GM18520 (cell line): ENCODE measurements around the gene MMP15.
"Not testable (repeated sequence)": the region's sequence is repeated elsewhere in the genome, so short reads cannot be mapped to it uniquely, and the experiment has no call there.

Experiments
- ATAC-seq: cut with Tn5 transposase; IDR thresholded peaks from one replicate; pipeline ENCODE4 v1.9.1; 2021; ENCODE audit not compliant: unreplicated experiment

The MMP15 gene

DNA sequence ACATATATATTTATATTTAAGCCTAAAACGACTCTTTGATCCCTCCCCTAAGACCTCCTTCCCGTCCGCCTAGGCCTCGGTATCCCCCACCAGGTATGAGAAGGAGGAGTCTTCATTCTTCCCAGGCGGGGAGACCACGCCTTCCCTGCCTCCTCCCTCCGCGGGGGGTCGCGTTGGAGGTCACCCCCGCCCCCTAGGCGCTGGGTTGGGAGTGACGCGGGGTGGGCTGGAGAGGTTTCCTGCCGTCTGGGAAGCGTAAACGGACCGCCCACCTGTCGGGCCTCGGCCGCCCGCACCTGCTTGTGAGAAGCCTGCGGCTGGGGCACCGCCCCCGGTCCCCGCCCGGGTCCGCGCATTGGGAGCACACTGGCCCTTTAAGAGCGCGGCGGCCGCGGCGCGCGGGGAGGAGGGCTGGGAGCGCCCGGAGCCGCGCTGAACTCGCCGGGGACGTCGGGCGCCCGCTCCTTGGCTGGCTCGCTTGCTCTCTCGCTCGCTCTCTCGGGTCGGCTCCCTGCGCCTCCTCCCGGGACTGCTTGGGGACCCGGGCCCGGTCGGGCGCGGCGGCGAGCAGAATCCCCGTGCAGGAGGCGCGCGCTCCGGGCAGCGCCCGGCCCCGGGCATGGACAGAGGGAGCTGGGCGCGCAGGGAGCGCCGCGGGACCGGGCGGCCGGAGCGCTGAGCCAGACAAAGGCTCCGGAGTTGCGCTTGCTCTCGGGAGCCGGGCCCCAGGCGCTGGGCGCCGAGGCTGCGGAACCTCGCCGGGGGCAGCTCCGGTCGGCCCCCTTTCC is at the start of gene MMP15:
Gene MMP15, plus strand, starts transcription at position 404 of the 788 bp plus-strand sequence. CDS start 597 bp downstream, outside the sequence.
- ATAC-seq = no peak

DNA sequence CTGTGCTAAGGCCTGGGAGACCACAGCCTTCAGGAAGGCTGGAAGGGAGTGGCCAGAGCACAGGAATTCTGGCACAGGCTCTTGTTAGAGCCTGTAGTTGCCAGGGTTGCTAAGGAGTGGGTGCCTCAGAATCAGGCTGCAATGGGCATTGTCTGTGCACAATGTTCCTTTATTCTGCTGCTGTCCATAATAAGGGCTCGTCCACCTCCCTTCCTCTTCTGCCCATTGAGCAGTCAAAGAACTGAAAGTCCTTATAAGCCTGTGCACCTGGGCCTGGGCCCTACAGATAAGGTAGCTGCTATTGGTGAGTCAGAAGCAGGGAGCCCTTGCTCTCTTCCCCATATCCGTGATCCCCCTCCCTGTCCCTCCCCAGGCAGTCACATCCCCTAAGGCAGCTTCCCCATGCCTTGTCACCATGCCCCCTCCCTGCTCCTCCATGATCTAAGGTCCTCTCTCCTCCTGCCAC is 49.2 kb upstream of the MMP15 start:
- no peak for ATAC-seq

DNA sequence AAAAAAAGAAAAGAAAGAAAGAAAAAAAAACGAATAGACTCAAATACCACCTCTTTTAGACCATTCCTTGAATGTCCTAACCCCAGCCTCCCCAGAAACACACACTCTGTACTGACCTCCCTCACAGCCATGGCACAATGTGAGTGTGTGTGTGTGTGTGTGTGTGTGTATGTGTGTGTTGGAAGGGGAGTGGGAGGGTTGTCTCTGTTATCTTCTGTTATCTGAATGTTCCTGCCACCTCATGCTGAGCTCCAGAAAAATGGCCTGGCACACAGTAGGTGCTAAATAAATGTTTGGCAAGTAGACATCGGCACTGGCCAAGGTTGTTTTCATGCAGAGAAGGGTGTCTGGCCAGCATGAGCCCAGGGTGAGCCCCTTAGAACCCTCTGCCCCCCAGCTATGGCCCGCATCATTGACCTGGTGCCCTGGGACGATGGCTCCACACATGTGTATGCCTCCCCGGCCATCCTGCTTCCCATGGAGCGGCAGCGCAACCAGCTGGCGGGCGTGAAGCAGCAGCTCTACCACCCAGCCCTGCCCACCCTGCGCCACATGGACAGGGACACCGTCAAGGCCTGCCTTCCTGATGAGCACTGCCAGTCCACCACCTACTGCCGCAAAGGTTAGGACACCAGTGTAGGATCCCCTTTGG is 48.0 kb upstream of the MMP15 start:
- no peak for ATAC-seq

DNA sequence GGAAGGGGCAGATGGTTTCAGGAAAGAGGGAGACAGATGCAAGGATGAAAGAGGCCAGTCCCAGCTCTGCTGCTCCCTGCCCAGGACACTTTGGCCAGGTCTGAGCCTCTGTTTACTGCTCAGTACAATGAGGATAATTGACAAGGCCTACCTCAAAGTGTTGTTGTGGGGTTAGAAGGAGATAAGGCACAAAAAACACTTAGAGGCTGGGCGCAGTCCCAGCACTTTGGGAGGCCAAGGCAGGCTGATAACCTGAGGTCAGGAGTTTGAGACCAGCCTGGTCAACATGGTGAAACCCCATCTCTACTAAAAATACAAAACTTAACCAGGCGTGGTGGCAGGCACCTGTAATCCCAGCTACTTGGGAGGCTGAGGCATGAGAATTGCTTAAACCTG is 47.5 kb upstream of the MMP15 start:
- ATAC-seq = not testable (repeated sequence)

DNA sequence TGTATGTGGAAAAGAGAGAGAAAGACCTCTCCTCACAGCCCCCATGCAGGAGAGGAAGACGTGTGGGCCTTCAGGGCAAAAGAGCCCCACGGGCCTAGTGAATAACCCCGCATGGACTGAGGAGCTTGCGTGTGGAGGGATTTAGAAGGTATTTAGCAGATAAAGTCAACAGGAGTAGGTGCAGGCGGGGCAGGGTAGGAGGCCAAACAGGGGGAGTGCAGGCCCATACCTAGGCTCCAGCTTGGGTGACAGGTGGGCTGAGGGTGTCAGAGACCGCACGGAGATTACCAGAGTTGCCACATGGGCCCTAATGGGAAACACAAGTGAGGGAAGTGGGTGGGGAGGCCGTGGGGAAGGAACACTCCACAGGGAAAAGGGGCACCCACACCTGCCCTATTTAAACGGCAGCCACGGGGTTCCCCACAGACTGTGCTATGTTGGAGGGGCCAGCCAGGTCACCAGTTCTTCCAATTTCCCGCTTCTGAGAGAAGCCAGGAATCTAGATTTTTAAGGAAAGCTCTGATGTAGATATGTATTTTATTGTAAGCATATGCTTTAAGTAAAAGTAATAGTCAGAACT is 46.5 kb upstream of the MMP15 start:
- ATAC-seq = no peak

DNA sequence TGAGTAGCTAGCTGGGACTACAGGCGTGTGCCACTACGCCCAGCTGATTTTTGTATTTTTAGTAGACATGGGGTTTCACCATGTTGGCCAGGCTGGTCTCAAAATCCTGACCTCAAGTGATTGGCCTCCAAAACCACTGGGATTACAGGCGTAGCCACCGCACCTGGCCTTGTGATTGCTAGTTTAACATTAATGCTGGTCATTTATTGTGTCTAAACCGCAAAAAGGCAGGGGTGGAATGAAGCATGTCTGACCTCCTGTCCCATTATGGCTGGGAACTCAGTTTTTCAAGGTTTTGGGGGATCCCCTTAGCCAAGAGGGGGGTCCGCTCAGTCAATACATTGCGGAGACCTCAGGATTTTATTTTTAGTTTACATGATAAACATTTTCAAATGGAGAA is 43.9 kb upstream of the MMP15 start:
- ATAC-seq = no peak

DNA sequence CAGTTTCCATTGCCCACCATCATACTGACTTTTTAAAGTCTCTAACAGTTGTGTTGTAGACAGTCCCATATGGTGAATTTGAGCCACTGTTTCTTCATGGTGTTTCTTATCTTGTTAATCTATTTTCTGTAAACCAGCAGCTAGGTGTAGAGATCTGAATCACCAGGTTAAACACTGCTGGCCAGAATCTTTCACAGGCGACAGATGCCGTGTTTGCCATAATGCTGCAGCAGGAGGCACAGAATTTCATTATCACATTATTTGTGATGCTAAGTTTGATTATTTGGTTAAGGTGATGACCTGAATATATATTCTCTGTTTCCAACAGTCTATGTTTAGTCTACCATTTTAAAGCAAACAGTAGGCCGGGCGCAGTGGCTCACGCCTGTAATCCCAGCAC is 43.2 kb upstream of the MMP15 start:
- no peak for ATAC-seq

DNA sequence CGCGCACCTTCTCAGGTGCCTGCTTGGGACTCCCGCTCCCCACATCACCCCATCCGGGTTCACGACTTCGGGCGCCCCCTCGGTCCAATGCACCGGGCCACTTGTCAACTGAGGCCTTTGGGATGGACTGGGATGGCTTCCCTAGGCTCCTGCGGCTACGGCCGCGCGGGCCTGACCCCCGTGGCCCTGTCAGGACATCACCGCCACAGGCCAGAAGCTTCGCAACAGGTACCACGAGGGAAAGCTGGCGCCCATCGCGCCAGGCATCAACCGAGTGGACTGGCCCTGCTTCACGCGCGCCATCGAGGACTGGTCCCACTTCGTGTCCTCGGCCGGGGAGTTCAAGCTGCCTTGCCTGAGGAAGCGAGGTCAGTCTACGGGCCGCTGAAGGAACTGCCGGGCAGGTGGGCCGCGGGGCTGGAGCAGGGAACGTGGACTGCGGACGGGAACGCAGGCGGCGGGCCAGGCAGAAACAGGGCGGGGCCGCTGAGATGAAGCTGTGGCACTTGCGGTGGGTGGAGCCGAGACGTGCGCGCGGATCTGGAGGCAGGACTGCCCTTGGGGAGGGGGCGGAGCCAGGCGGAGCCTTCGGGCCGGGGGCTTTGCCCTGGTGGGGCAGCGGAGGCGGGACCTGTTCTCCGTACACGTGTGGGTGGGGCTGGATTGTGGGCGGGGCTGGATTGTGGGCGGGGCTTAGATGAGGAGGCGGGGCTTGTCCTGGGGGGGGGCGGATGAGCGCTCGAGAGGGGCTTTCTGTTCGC is 40.9 kb upstream of the MMP15 start:
- no peak for ATAC-seq

DNA sequence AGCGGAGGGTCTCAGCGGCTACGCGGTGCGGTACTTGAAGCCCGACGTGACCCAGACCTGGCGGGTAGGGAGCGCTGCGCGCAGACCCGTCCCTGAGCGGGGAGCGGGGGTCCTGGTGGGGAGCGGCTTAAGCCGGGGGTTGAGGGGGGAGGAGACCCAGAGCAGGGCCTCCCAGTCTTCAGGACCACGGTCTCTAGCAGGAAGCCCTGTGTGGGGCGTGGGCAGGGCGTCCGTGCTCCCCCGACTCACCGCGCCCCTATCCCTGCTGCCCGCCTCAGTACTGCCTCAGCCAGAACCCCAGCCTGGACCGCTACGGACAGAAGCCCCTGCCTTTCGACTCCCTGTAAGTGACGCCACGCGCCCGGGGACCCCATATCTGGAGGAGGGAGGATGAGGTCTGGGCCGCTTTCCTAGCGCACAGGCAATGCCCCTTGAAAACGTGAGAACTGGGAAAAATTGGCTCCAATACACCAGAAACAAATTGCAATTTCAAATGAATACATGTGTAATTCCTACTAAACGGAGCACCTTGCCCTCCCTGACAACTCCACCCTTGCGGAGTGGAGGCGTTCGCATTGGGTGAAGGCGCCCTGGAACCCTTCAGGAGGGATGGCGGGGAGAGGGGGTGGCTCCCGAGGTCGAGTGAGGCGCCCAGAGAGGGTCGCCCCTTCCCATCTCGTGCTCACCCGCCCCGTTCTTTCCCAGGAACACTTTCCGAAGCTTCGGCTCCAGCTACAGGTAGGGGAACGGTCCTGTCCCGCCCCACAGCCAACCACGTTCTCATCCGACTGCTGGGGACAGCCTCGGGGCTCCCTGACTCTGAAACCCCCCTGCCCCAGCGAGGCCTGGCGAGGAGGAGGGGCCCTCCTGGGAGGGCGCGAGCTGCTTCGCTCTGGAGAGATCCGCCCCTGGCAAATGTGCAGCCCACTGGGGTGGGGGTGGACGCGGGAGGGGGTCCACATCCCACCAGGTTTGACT is 40.1 kb upstream of the MMP15 start:
- ATAC-seq = no peak

DNA sequence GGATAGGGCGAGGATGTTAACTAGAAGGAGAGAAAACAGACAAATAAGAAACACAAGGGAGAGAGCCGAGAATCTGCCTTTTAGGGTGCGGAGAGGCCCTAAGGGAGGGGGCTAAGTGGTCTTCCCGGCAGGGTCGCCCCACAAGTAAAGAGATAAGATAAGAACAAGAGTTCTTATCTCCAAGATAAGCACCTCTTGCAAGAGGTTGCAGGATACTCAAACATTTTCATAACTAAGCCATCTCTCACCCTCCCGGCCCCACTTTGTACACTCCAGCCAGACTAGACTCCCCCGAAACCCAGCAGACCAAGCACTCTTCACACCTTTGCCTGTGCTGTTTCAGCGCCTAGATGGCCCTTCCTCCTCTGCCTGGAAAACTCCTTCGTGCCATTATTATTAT is 39.4 kb upstream of the MMP15 start:
- ATAC-seq = no peak

DNA sequence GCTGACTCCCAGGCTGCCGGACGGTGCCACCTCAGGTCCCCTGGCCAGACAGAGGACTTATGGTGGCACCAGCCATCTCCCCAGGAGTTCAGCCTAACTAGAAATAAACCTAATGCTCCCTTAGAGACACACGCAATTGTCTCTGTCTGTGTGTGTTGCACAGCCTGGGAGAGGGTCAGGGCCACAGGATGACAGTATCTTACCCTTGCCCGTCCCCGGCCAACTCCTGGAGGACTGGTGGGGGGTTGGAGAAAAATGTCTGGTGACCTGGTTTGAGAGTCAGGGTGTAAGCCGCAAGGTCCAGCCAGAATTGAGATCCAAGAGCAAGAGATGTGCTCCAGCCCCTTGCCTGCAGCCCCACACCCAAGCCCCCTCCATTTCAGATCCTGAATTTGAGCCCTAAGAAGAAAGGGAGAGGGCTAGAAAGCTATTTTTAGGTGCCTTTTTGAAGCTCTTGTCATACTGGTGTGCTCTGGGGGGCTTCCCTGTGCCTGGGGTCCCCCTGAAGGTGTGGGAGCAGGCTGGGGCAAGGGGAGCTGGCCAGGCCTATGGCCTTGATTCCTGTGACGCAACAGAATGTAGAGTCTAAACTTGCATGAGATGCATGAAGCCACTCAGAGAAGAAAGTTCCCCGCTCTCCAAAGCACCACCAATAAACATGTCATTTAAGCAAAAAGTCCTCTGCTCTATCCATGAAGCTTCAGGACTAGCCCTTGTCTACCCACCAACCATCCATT is 37.9 kb upstream of the MMP15 start:
- ATAC-seq = no peak

DNA sequence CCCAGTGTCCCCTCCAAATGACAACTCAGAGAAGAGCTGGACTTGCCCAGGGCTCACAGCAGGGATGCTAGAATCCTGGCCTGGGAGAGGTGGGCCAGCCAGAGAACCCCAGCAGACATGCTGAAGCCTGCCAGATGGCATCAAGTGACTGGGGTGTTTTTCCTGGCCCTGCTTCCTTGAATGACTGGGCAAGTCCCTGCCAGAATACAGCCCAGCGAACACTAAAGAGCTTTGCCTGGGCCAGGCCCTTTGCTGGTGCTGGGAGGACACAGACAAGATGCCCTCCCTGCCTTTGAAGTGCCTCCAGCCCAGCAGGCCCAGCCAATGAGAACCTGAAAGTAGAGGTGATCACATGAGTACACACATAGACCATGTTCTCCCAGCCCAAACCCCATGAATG is 36.6 kb upstream of the MMP15 start:
- no peak for ATAC-seq

DNA sequence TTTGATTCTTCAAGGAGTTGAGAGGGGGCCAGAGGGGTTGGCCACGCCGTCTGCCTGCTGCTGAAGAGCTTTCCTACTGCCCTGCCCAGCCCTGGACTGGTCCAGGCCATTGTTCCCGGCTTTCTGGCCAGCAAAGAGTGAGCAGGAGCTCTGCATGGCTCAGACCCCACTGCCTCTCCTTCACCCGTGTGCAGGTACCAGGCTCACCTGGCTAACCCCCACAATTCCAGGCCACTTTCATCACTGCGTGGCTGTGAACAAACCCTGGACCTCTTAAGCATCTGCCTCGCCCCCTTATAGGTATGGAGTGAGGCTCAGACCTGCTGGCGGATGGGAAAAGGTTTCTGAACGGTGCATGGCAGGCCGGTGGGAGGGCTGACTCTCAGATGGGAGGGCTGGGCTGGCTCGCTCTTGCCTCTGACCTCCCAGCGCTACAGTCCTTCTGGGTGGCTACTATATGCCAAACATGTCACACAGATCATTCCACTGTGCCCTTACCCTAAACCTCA is 33.9 kb upstream of the MMP15 start:
- no peak for ATAC-seq

DNA sequence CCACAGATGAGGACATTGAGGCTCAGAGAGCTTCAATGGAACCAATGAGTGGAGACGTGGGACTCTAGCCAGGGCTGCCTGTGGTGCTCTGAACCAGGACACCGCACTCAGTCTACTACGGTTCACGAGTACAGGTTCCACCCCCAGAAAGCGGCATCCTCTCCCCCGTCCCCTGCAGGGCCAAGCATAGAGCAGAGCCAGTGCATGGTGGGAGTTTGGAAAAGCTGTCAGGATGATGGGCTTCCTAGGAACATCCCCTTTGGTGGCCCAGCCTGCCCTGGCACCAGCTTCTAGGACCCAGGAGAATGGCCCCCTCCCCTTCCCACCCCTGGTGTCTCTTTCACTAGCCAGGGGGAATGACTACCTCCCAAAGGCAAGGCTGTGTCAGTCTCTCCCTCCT is 33.5 kb upstream of the MMP15 start:
- no peak for ATAC-seq

DNA sequence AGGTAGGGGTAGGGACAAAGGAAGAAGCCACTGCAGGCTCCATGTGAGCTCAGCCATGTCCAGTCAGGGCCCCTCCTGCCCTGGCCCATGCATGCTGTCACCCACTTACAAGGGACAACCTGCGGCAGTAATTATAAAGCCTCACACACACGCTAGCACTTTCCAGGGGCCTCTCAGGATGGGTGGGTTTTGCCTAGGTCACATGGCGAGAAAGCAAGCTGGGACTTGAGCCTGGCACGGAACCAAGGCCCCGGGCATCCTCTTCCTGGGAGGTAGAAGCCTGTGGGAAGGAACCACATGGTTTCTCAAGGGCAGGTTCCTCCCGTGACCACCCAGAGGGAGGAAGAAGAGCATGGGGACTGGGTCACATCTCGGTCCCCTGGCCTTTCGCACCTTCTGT is 32.1 kb upstream of the MMP15 start:
- ATAC-seq = no peak

DNA sequence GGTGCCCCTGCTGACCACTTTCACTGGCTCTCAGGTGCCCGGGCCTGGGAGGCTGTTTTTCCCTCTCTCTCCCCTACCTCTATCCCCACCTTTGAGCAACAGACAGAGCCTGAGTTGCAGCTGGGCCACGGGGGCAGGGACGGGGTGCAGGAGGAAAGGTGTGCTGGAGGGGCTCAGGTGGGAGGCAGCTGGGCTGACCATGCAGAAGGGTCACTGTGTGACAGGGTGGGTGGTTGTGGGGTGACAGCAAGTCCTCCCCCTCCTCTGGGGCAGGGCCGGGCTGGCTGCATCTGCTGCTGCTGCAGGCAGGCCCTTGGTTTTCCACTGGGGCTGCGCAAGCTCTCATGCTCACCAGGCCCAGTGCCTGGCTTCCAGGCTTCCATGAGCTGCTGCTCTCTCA is 31.7 kb upstream of the MMP15 start:
- ATAC-seq = no peak

DNA sequence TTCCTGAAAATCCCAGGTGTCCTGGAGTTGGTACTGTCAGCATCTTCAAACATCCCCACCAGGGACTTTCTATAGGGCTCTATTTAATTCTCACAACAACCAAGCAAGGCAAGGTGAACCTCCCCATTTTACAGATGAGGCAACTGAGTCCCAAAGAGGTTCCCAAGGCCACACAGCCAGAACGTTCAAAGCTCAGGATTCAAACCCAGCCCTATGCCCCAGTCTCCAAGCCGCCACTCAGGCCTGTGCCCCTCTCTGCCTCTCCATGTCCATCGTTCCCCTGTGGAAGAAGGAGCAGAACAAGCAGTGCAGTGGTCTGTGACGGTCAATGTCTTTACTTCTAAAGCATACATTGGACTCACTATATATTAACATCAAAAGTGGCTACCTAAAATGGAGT is 31.2 kb upstream of the MMP15 start:
- ATAC-seq = no peak

DNA sequence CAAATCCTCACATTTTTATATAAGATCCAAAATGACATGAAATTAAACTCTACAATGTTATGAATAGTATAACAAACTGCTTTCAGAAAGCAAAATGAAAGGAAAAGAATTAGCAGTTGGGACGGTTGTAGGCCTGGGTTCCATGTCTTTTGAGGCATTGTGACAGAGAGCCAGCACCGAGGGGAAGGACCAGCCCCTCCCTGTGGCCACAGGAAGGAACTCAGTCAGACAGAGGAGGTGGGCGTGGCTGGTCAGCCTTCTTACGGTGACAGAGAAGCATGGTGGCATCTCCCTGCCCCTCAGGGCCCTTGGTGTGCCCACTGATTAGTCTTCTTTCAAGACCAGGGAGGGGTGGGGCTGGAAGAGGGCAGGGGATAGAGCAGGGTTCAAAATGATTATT is 30.8 kb upstream of the MMP15 start:
- no peak for ATAC-seq

DNA sequence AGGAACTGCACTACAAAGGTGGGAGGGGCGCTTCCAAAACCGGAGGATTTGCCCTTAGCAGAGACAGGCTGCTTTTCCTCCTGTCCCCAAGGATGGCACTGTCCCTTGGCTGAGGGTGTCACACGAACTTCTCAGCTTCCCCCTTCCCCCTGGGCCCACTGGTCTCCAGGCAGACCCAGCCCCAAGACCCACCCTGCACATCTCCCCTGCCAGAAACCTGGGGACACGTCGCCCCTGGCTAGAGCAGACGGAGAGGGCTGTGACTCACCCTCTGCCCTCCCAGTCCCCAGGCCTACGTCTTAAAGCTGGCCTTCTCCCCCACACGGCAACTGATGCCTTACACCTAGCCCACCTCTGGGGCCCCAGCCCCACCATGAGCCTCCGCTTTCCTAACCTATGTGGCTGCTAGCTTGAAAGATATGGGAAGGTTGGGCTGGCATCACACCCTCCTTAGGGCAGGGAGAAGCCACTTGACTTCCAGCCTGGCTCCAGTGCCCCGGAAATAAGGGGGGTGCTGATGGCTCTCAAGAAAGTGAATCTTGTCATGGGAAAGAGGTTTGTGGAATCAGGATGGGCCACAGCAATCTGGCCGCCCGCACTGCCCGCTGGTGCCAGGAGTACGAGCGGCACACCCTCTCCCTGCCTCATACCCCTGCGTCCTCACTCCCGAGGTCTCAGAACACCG is 29.7 kb upstream of the MMP15 start:
- no peak for ATAC-seq
